ENCODE results near the gene SLC25A33. TPM values are rescaled to one million over a fixed set of nuclear protein-coding genes. Genes with fewer than 3 reads are reported as not detected.

SLC25A33 gene
- total RNA-seq, 2 donors from 2014 or later, result 10.9 to 16.4 TPM

GRCh38 chr1:9593492-9594465 lies 54.5 kb downstream of the SLC25A33 start:
- peaks cover 0 to 80% of the 10 kb centered on the region in 2 donors for H3K4me1 ChIP-seq

GRCh38 chr1:9594471-9595155 lies 55.3 kb downstream of the SLC25A33 start:
- Histone ChIP-seq H3K27me3 (no peaks in the 10 kb centered on the region), H3K36me3 (peaks cover 11% of the 10 kb centered on the region), H3K9me3 (no peaks in the 10 kb centered on the region), H3K4me3 (no peak overlapping the region), H3K4me1 (peaks cover 0 to 76% of the 10 kb centered on the region in 2 donors), H3K27ac (no peak overlapping the region)
- no peak for TF ChIP-seq CTCF (IDR thresholded peaks at IDR 0.05)
- no peak for DNase-seq (ENCODE audit: low spot score)

More at GRCh38 chr1:9593492-9594465, 54.5 kb downstream of the SLC25A33 start:
- Histone ChIP-seq H3K36me3 (peaks cover 11% of the 10 kb centered on the region), H3K27me3 (no peaks in the 10 kb centered on the region), H3K4me3 (no peak overlapping the region), H3K9me3 (no peaks in the 10 kb centered on the region), H3K27ac (peak overlapping the region; percentile 45 to 69)
- no peak for TF ChIP-seq CTCF (IDR thresholded peaks at IDR 0.05)
- DNase-seq (ENCODE audit: low spot score), result peak; percentile 75

GRCh38 chr1:9595156-9595967 lies 56.1 kb downstream of the SLC25A33 start:
- Histone ChIP-seq H3K36me3 (peaks cover 11% of the 10 kb centered on the region), H3K27me3 (no peaks in the 10 kb centered on the region), H3K9me3 (no peaks in the 10 kb centered on the region), H3K4me3 (no peak overlapping the region), H3K27ac (no peak overlapping the region), H3K4me1 (peaks cover 0 to 69% of the 10 kb centered on the region in 2 donors)
- no peak for TF ChIP-seq CTCF (IDR thresholded peaks at IDR 0.05)
- DNase-seq (ENCODE audit: low spot score), result no peak

GRCh38 chr1:9595968-9596340 lies 56.7 kb downstream of the SLC25A33 start:
- H3K4me3 ChIP-seq, result no peak overlapping the region
- H3K4me1 ChIP-seq, result peaks cover 0 to 63% of the 10 kb centered on the region in 2 donors
- H3K36me3 ChIP-seq, result peaks cover 13% of the 10 kb centered on the region
- no peaks in the 10 kb centered on the region for H3K27me3 ChIP-seq
- no peak for TF ChIP-seq CTCF (IDR thresholded peaks at IDR 0.05)
- no peak for DNase-seq (ENCODE audit: low spot score)
- no peaks in the 10 kb centered on the region for H3K9me3 ChIP-seq
- H3K27ac ChIP-seq, result peak overlapping the region in 1 of 2 donors; percentile 0

GRCh38 chr1:9596415-9597123 lies 57.3 kb downstream of the SLC25A33 start:
- Histone ChIP-seq H3K36me3 (peaks cover 19% of the 10 kb centered on the region), H3K27ac (peak overlapping the region in 1 of 2 donors; percentile 0), H3K4me3 (no peak overlapping the region), H3K9me3 (no peaks in the 10 kb centered on the region), H3K27me3 (no peaks in the 10 kb centered on the region), H3K4me1 (peaks cover 0 to 57% of the 10 kb centered on the region in 2 donors)
- no peak for DNase-seq (ENCODE audit: low spot score)
- no peak for TF ChIP-seq CTCF (IDR thresholded peaks at IDR 0.05)

Data from right atrium auricular region (tissue), 2 donors.